Measurements from ENCODE around the gene IFNL4. TPM values are rescaled to one million over a fixed set of nuclear protein-coding genes. Genes with fewer than 3 reads are reported as not detected.

IFNL4 gene
- total and polyA plus RNA-seq, 2 donors (not counting 1 experiment from before 2014, with no cell fraction given): not detected

GRCh38 chr19:39253374-39254149 is 4.9 kb upstream of the IFNL4 start:
- Mint-ChIP-seq H3K27ac (no peak overlapping the region), H3K9me3 (ENCODE audit: insufficient read depth) (no peaks in the 10 kb centered on the region), H3K4me1 (no peaks in the 10 kb centered on the region), H3K27me3 (peaks cover 13% of the 10 kb centered on the region), H3K4me3 (no peak overlapping the region)
- no peaks in the 10 kb centered on the region for H4K20me1 ChIP-seq (ENCODE audit: control insufficient read depth, insufficient read depth, low read length, poor library complexity, severe bottlenecking)
- TF ChIP-seq, protein P1, sequence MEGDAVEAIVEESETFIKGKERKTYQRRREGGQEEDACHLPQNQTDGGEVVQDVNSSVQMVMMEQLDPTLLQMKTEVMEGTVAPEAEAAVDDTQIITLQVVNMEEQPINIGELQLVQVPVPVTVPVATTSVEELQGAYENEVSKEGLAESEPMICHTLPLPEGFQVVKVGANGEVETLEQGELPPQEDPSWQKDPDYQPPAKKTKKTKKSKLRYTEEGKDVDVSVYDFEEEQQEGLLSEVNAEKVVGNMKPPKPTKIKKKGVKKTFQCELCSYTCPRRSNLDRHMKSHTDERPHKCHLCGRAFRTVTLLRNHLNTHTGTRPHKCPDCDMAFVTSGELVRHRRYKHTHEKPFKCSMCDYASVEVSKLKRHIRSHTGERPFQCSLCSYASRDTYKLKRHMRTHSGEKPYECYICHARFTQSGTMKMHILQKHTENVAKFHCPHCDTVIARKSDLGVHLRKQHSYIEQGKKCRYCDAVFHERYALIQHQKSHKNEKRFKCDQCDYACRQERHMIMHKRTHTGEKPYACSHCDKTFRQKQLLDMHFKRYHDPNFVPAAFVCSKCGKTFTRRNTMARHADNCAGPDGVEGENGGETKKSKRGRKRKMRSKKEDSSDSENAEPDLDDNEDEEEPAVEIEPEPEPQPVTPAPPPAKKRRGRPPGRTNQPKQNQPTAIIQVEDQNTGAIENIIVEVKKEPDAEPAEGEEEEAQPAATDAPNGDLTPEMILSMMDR (IDR thresholded peaks at IDR 0.05): no peak
- no peak for TF ChIP-seq EZH2 (IDR thresholded peaks at IDR 0.05; ENCODE audit: borderline replicate concordance, insufficient read depth, low read depth, low read length, poor library complexity, severe bottlenecking)
- no peak overlapping the region for H3K4me3 ChIP-seq (ENCODE audit: control extremely low read depth in 1 of 5, extremely low read depth in 1 of 5, insufficient read depth in 1 of 5, low read depth in 2 of 5, low read length in 4 of 5)
- intact Hi-C loops (cut with micrococcal nuclease): no loop called here
- no peaks in the 10 kb centered on the region for H3K4me1 ChIP-seq (ENCODE audit: control insufficient read depth in 2 of 2, insufficient read depth in 2 of 2, low read length in 2 of 2)
- no peak overlapping the region for H3K27ac ChIP-seq (ENCODE audit: low read length in 2 of 2)
- ChIA-PET POLR2A (no interaction called here), CTCF (no interaction called here)
- peaks cover 0 to 6% (median 0%) of the 10 kb centered on the region in 3 donors for H3K9me3 ChIP-seq (ENCODE audit: control extremely low read depth in 1 of 3, control insufficient read depth in 2 of 3, insufficient read depth in 1 of 3, low read length in 2 of 3)
- H3K79me2 ChIP-seq (ENCODE audit: control insufficient read depth, insufficient read depth, low read length): no peaks in the 10 kb centered on the region
- H3K36me3 ChIP-seq (replicated peaks in 1 of 2; ENCODE audit: control extremely low read depth in 1 of 2, control insufficient read depth in 1 of 2, extremely low read depth in 1 of 2, insufficient read depth in 2 of 2, low read length in 1 of 2): no peaks in the 10 kb centered on the region
- peaks cover 0 to 8% (median under 1%) of the 10 kb centered on the region in 4 experiments for H3K27me3 ChIP-seq (replicated peaks in 1 of 4; ENCODE audit: control extremely low read depth in 1 of 4, control insufficient read depth in 3 of 4, insufficient read depth in 4 of 4, low read length in 3 of 4)
- ATAC-seq (ENCODE audit: low read depth) (no peak), DNase-seq (no peak)
- 86% methylated on average over 3 of the region's 8 CpGs for WGBS (ENCODE audit: insufficient coverage)
- no peak overlapping the region for H3K9ac ChIP-seq (ENCODE audit: low read length)
- no peak overlapping the region for H3K4me2 ChIP-seq (replicated peaks; ENCODE audit: low read depth, low read length, poor library complexity, severe bottlenecking)
- no peak overlapping the region for H2AFZ ChIP-seq (ENCODE audit: insufficient read depth, low read depth, low read length, poor library complexity, severe bottlenecking)

GRCh38 chr19:39252458-39252857 is 3.8 kb upstream of the IFNL4 start:
- intact Hi-C loops (cut with micrococcal nuclease): no loop called here
- H3K27ac Mint-ChIP-seq: no peak overlapping the region

More at GRCh38 chr19:39252458-39252857, 3.8 kb upstream of the IFNL4 start:
- H3K36me3 ChIP-seq (replicated peaks in 1 of 2; ENCODE audit: control extremely low read depth in 1 of 2, control insufficient read depth in 1 of 2, extremely low read depth in 1 of 2, insufficient read depth in 2 of 2, low read length in 1 of 2): no peaks in the 10 kb centered on the region
- no peak overlapping the region for H3K4me3 Mint-ChIP-seq
- peaks cover 0 to 16% (median 4%) of the 10 kb centered on the region in 4 experiments for H3K27me3 ChIP-seq (replicated peaks in 1 of 4; ENCODE audit: control extremely low read depth in 1 of 4, control insufficient read depth in 3 of 4, insufficient read depth in 4 of 4, low read length in 3 of 4)
- H4K20me1 ChIP-seq (ENCODE audit: control insufficient read depth, insufficient read depth, low read length, poor library complexity, severe bottlenecking): no peaks in the 10 kb centered on the region
- no peak overlapping the region for H3K4me3 ChIP-seq (ENCODE audit: control extremely low read depth in 1 of 5, extremely low read depth in 1 of 5, insufficient read depth in 1 of 5, low read depth in 2 of 5, low read length in 4 of 5)
- H3K27me3 Mint-ChIP-seq: peaks cover 12% of the 10 kb centered on the region
- DNase-seq (no peak), ATAC-seq (ENCODE audit: low read depth) (no peak)
- no peak for TF ChIP-seq EZH2 (IDR thresholded peaks at IDR 0.05; ENCODE audit: borderline replicate concordance, insufficient read depth, low read depth, low read length, poor library complexity, severe bottlenecking)
- TF ChIP-seq, protein P1 (IDR thresholded peaks at IDR 0.05): no peak
- peaks cover 0 to 6% (median 0%) of the 10 kb centered on the region in 3 donors for H3K9me3 ChIP-seq (ENCODE audit: control extremely low read depth in 1 of 3, control insufficient read depth in 2 of 3, insufficient read depth in 1 of 3, low read length in 2 of 3)
- no peak overlapping the region for H3K4me2 ChIP-seq (replicated peaks; ENCODE audit: low read depth, low read length, poor library complexity, severe bottlenecking)
- H3K9ac ChIP-seq (ENCODE audit: low read length): no peak overlapping the region
- peak overlapping the region; percentile 49 for H2AFZ ChIP-seq (ENCODE audit: insufficient read depth, low read depth, low read length, poor library complexity, severe bottlenecking)
- peaks cover 4 to 5% of the 10 kb centered on the region in 2 donors for H3K4me1 ChIP-seq (ENCODE audit: control insufficient read depth in 2 of 2, insufficient read depth in 2 of 2, low read length in 2 of 2)
- ChIA-PET POLR2A (no interaction called here), CTCF (no interaction called here)
- H3K9me3 Mint-ChIP-seq (ENCODE audit: insufficient read depth): no peaks in the 10 kb centered on the region
- no peaks in the 10 kb centered on the region for H3K4me1 Mint-ChIP-seq
- H3K79me2 ChIP-seq (ENCODE audit: control insufficient read depth, insufficient read depth, low read length): no peaks in the 10 kb centered on the region
- 0% methylated on average over 2 of the region's 3 CpGs for WGBS (ENCODE audit: insufficient coverage)
- H3K27ac ChIP-seq (ENCODE audit: low read length in 2 of 2): no peak overlapping the region
